Type B pancreatic cell (in vitro differentiated cells): Measurements from ENCODE around the gene SLC8A1. TPM values are rescaled to one million over a fixed set of nuclear protein-coding genes. Genes with fewer than 3 reads are reported as not detected.
A peak's percentile ranks its signal among the peaks of the same experiment; 100 is the strongest.

Experiments
- DNase-seq: peaks from one replicate; pipeline ENCODE4 v3.0.0; 2021; ENCODE audit warnings: mixed read lengths; ENCODE audit not compliant: unreplicated experiment; ENCODE audit errors: extremely low spot score
- H3K27ac Mint-ChIP-seq: 2 replicates; pipeline ENCODE4 v1.8.0; 2021; ENCODE audit warnings: mild to moderate bottlenecking, mixed read lengths
- H3K27me3 Mint-ChIP-seq: 2 replicates; pipeline ENCODE4 v1.8.0; 2021; ENCODE audit warnings: mixed read lengths
- H3K36me3 Mint-ChIP-seq: 2 replicates; pipeline ENCODE4 v1.8.0; 2021; ENCODE audit warnings: mixed read lengths
- H3K4me1 Mint-ChIP-seq: one replicate; pipeline ENCODE4 v1.8.0; 2021; ENCODE audit warnings: mixed read lengths; ENCODE audit not compliant: unreplicated experiment
- H3K4me3 Mint-ChIP-seq: 2 replicates; pipeline ENCODE4 v1.8.0; 2021; ENCODE audit warnings: mild to moderate bottlenecking, mixed read lengths
- H3K9me3 Mint-ChIP-seq: 2 replicates; pipeline ENCODE4 v1.8.0; 2021; ENCODE audit warnings: mixed read lengths
- CTCF ChIP-seq: fragments of 200-600 bp; sonication (generic); conservative IDR thresholded peaks from 2 replicates; pipeline ENCODE4 v1.5.0; 2021; ENCODE audit warnings: antibody characterized with exemption, mild to moderate bottlenecking
- total RNA-seq: library from RNA; stranded (reverse); gene quantifications from 2 replicates; pipeline ENCODE4 v1.2.1, GENCODE V29; 2021; ENCODE audit warnings: low replicate concordance

Gene SLC8A1
- total RNA-seq, 1 donor from 2014 or later: 42.1 TPM

- Mint-ChIP-seq H3K9me3 (no peaks in the 10 kb centered on the region), H3K4me1 (peaks cover 52% of the 10 kb centered on the region), H3K27ac (no peak overlapping the region), H3K4me3 (no peak overlapping the region), H3K27me3 (no peaks in the 10 kb centered on the region), H3K36me3 (peaks cover 3% of the 10 kb centered on the region)
- TF ChIP-seq CTCF: no peak
- DNase-seq: no peak
Measured at GRCh38 chr2:40283111-40283909, 168.6 kb downstream of the SLC8A1 start.

GRCh38 chr2:40282428-40282827 is 169.5 kb downstream of the SLC8A1 start:
- H3K9me3 Mint-ChIP-seq: no peaks in the 10 kb centered on the region
- no peak overlapping the region for H3K4me3 Mint-ChIP-seq
- no peak for DNase-seq
- TF ChIP-seq CTCF: no peak
- peaks cover 3% of the 10 kb centered on the region for H3K36me3 Mint-ChIP-seq
- H3K27ac Mint-ChIP-seq: no peak overlapping the region
- no peaks in the 10 kb centered on the region for H3K27me3 Mint-ChIP-seq
- peaks cover 52% of the 10 kb centered on the region for H3K4me1 Mint-ChIP-seq

- Mint-ChIP-seq H3K36me3 (peaks cover 3% of the 10 kb centered on the region), H3K4me1 (peaks cover 47% of the 10 kb centered on the region), H3K4me3 (no peak overlapping the region), H3K9me3 (no peaks in the 10 kb centered on the region), H3K27ac (peak overlapping the region; percentile 5), H3K27me3 (no peaks in the 10 kb centered on the region)
- no peak for TF ChIP-seq CTCF
- DNase-seq: no peak
Measured at GRCh38 chr2:40281021-40281940, 170.6 kb downstream of the SLC8A1 start.

GRCh38 chr2:40279482-40279881 is 172.4 kb downstream of the SLC8A1 start:
- Mint-ChIP-seq H3K27me3 (no peaks in the 10 kb centered on the region), H3K4me1 (peaks cover 38% of the 10 kb centered on the region), H3K9me3 (no peaks in the 10 kb centered on the region), H3K36me3 (peaks cover 3% of the 10 kb centered on the region), H3K27ac (no peak overlapping the region), H3K4me3 (no peak overlapping the region)
- no peak for DNase-seq
- no peak for TF ChIP-seq CTCF

GRCh38 chr2:40279001-40279400 is 172.9 kb downstream of the SLC8A1 start:
- TF ChIP-seq CTCF: no peak
- peaks cover 38% of the 10 kb centered on the region for H3K4me1 Mint-ChIP-seq
- H3K4me3 Mint-ChIP-seq: no peak overlapping the region
- DNase-seq: no peak
- no peaks in the 10 kb centered on the region for H3K9me3 Mint-ChIP-seq
- H3K27me3 Mint-ChIP-seq: no peaks in the 10 kb centered on the region
- H3K27ac Mint-ChIP-seq: no peak overlapping the region
- peaks cover 3% of the 10 kb centered on the region for H3K36me3 Mint-ChIP-seq
